GM12878 (cell line): ENCODE data around the gene FLII. TPM values are rescaled to one million over a fixed set of nuclear protein-coding genes. Genes with fewer than 3 reads are reported as not detected.

Experiments used
- CEBPZ ChIP-seq: fragments of 150-350 bp; IDR thresholded peaks from 2 replicates; pipeline ENCODE4 v1.6.1; 2016; ENCODE audit warnings: low read depth, low read length
- CREM ChIP-seq: IDR thresholded peaks from 2 replicates; pipeline ENCODE4 v1.6.1; 2014; ENCODE audit warnings: antibody characterized with exemption, low read depth
- CUX1 ChIP-seq: IDR thresholded peaks from 2 replicates; pipeline ENCODE4 v1.6.1; 2012; ENCODE audit warnings: improper control_type of control experiment, low read depth, low read length; ENCODE audit not compliant: insufficient replicate concordance
- HSF1 ChIP-seq: fragments of 150-350 bp; IDR thresholded peaks from 2 replicates; pipeline ENCODE4 v1.6.1; 2014; ENCODE audit warnings: mild to moderate bottlenecking, low read depth, low read length
- IKZF1 ChIP-seq: fragments of 450-650 bp; conservative IDR thresholded peaks from 2 replicates; pipeline ENCODE4 v1.6.1; 2017; ENCODE audit warnings: antibody characterized with exemption, mild to moderate bottlenecking
- IRF5 ChIP-seq: fragments of 450-650 bp; IDR thresholded peaks from 2 replicates; pipeline ENCODE4 v1.6.1; 2017; ENCODE audit warnings: borderline replicate concordance
- JUNB ChIP-seq: IDR thresholded peaks from 2 replicates; pipeline ENCODE4 v1.6.1; 2016; ENCODE audit warnings: antibody characterized with exemption, mild to moderate bottlenecking
- KLF5 ChIP-seq: fragments of 450-650 bp; IDR thresholded peaks from 2 replicates; pipeline ENCODE4 v1.6.1; 2014; ENCODE audit warnings: mild to moderate bottlenecking; ENCODE audit not compliant: partially characterized antibody
- NFXL1 ChIP-seq: fragments of 450-650 bp; IDR thresholded peaks from 2 replicates; pipeline ENCODE4 v1.6.1; 2017; ENCODE audit warnings: antibody characterized with exemption, mild to moderate bottlenecking, borderline replicate concordance
- PAX5 ChIP-seq: IDR thresholded peaks from 2 replicates; pipeline ENCODE4 v1.6.1; 2011; ENCODE audit warnings: low read depth, low read length, borderline replicate concordance
- SIX5 ChIP-seq: IDR thresholded peaks from 2 replicates; pipeline ENCODE4 v1.6.1; 2011; ENCODE audit warnings: mild to moderate bottlenecking, low read depth, low read length, moderate library complexity; ENCODE audit not compliant: severe bottlenecking
- SUZ12 ChIP-seq: fragments of 200-600 bp; sonication (generic); IDR thresholded peaks from one replicate; pipeline ENCODE4 v1.6.1; 2018; ENCODE audit warnings: antibody characterized with exemption, mild to moderate bottlenecking; ENCODE audit not compliant: unreplicated experiment
- TCF3 ChIP-seq: IDR thresholded peaks from 2 replicates; pipeline ENCODE4 v1.6.1; 2012; ENCODE audit warnings: low read depth, mild to moderate bottlenecking, low read length, borderline replicate concordance; ENCODE audit not compliant: insufficient read depth
- polyA plus RNA-seq, 11 experiments: library from polyadenylated mRNA; depleted of rRNA in 4 of 11; unstranded in 6 of 11; stranded (reverse) in 5 of 11; fragments of >200 nt; fragmentation: Nextera tagmentation in 4 of 11; fragmentation: Illumina TruSeq in 1 of 11; extraction: Ambion mirVana in 4 of 11; extraction: Trizol in 1 of 11; gene quantifications; 1 replicate in 1 of 11; 2 replicates in 10 of 11; pipeline versions ENCODE4 v1.2.1 to v1.2.3, GENCODE V29; 2011 to 2016; ENCODE audit warnings: inconsistent platforms in 2 of 11, missing spikeins in 2 of 11, low read depth in 1 of 11
- total RNA-seq, 4 experiments: library from RNA; depleted of rRNA in 3 of 4; stranded (reverse); fragments of >200 nt in 3 of 4; fragmentation: Illumina TruSeq in 1 of 4; extraction: Trizol in 1 of 4; gene quantifications; 2 replicates each; pipeline versions ENCODE4 v1.2.1 to v1.2.3, GENCODE V29; 2013 to 2021

FLII gene
- total and polyA plus RNA-seq, 10 of the 15 experiments (the other 5 are each of a cell fraction or from before 2014, with no cell fraction given) = 22.2 to 200 (median 121) TPM

GRCh38 chr17:18236494-18236893, 22.0 kb downstream of the FLII start (continued):
- TF ChIP-seq CUX1 (no peak), HSF1 (no peak), SIX5 (no peak), SUZ12 (no peak), IRF5 (no peak), KLF5 (no peak), NFXL1 (no peak), PAX5 (no peak), CREM (no peak), IKZF1 (no peak), TCF3 (no peak), JUNB (no peak), CEBPZ (no peak)
